HT-29 (cell line): ENCODE measurements around the gene SRSF2. TPM values are rescaled to one million over a fixed set of nuclear protein-coding genes. Genes with fewer than 3 reads are reported as not detected.
"Not testable (repeated sequence)": the region's sequence is repeated elsewhere in the genome, so short reads cannot be mapped to it uniquely, and the experiment has no call there.

Experiments used
- DNase-seq: peaks from one replicate; pipeline ENCODE4 v3.0.0-alpha.2; 2015; ENCODE audit warnings: low spot score
- total RNA-seq: library from RNA; depleted of rRNA; stranded (reverse); fragments of >200 nt; shearing (Covaris generic); gene quantifications from 2 replicates; pipeline ENCODE4 v1.2.3, GENCODE V29; 2014

Gene SRSF2
- total RNA-seq, 1 experiment from 2014 or later, result 1,245 TPM

DNA sequence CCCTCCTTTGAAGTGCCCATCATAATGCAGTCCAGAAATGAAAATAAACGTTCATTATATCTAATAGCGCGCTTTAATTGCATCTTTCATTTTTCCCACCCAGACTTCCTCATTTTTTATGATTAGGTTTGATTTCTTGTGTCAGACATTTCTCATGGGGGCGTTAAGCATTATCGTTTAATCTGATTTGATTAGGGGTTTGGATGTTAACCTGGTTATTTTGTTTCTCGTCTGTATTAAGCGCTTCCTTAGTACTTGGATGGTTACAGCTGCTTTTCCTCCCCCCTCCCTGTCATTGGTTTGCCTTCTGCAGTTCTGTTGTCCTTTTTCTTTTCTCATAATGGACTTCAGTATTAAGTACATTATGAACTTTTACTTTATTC is 1.3 kb upstream of the SRSF2 start:
- DNase-seq, result peak; percentile 14

DNA sequence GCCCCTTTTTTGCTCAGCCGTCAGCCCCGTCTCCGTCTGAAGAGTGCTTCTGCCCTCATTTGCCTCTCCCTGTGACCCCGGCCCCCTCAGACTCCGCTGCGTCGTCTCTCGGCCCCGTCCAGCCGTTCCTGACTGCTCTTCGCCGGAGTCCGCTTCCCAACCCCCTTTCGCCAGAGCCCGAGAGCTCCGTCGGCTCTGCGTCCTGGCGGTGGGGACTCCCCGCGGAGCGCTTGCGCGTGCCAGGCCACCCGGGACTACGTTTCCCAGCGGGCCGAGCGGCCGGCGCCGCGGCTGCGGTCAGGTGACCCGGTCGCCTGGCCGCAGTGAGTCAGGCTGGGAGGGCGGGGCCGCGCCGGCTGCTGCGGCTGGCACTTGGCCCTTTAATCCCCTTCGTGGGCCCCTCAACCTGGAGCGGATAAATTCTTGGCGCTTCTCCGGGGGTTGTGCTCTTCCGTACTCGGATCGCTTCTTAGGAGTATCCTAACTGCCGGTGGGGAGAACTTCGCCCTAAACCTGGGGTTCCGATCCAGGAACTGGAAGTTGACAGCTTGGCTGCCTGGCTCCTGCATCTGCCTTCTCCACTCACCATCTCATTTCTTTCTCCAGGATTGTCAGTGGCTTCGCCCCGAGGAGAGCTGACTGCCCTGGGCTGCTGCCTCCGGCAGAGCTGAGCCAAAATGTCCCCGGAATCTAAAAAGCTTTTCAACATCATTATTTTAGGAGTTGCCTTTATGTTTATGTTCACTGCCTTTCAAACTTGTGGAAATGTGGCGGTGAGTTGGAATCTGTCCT is 741 bp upstream of the SRSF2 start, which contains the start of gene MFSD11:
Gene MFSD11 (plus strand): TSS at position 444 of the 792 bp plus-strand sequence. CDS start 234 bp downstream, at position 678.
- DNase-seq, result peak; percentile 93

DNA sequence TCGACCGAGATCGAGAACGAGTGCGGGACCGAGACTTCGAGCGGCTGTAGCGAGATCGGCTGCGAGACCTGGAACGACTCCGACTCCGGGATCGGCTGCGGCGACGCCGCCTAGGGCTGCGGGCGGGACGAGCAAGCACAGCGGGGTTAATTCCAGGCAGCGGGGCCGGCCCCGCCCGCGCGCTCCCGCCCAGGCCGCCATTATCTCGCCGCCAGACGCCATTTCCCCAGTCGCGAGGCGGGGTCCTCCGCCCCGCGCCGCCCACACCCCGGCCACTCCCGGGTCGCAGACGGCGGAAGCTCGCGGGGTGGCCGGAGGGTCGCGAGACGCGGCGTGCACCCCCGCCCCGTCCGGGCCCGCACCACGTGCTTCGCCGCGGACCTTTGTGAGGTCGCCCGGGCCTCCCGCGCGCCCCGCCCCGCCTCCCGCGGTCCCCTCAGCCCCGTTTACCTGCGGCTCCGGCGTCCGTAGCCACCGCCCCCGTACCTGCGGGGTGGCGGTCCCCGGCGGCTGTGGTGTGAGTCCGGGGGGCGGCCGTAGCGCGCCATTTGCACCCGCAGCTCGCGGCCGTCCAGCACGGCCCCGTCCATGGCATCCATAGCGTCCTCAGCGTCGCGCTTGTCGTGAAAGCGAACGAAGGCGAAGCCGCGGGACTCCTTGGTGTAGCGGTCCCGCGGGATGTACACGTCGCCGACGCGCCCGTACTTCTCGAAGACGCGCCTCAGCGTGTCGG is 616 bp downstream of the SRSF2 start:
- peak; percentile 59 for DNase-seq

GRCh38 chr17:76735586-76736348 is 1.4 kb downstream of the SRSF2 start:
- no peak for DNase-seq

GRCh38 chr17:76735006-76735405 is 2.1 kb downstream of the SRSF2 start:
- peak; percentile 47 for DNase-seq

- peak; percentile 31 for DNase-seq
These were observed 2.9 kb downstream of the SRSF2 start for GRCh38 chr17:76734080-76734840.

DNA sequence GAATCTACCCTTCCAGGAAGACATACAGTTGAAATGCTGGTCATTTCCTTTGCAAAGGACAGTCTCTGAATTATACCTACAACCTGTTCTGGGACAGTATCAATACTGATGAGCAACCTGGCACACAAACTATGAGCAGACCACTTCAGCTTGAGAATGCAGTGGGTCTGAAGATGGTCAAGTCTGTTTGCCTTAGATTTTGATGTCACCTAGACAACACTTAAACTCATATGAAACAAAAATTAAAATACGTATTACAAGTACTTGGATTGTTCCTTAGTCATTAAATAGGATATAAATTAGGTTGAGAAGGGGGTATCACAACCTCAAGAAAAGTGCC is 3.5 kb downstream of the SRSF2 start:
- DNase-seq, result peak; percentile 2

DNA sequence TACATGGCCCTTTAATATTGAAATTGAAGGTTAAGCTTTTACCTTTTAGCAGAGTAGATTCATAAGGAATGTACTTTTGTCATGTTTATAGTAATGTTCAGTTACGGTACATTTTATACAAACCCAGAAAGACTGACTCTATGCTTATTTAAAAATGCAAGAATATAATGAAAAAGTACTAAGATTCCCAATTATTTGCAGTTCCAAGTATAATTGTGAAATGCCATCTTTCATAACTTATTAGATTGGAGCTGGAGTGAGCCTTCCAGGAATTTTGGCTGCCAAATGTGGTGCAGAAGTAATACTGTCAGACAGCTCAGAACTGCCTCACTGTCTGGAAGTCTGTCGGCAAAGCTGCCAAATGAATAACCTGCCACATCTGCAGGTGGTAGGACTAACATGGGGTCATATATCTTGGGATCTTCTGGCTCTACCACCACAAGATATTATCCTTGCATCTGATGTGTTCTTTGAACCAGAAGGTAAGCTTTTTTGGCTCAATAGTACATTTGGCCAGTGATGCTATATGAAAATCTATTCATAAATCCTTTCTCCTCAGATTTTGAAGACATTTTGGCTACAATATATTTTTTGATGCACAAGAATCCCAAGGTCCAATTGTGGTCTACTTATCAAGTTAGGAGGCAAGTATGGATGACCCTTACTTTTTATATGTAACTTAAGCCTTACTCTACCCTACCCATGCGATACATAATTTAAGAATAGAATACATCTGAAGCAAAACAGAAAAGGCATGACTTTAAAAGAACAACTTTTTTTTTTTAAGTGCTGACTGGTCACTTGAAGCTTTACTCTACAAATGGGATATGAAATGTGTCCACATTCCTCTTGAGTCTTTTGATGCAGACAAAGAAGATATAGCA is 4.2 kb downstream of the SRSF2 start:
- peak; percentile 23 for DNase-seq

DNA sequence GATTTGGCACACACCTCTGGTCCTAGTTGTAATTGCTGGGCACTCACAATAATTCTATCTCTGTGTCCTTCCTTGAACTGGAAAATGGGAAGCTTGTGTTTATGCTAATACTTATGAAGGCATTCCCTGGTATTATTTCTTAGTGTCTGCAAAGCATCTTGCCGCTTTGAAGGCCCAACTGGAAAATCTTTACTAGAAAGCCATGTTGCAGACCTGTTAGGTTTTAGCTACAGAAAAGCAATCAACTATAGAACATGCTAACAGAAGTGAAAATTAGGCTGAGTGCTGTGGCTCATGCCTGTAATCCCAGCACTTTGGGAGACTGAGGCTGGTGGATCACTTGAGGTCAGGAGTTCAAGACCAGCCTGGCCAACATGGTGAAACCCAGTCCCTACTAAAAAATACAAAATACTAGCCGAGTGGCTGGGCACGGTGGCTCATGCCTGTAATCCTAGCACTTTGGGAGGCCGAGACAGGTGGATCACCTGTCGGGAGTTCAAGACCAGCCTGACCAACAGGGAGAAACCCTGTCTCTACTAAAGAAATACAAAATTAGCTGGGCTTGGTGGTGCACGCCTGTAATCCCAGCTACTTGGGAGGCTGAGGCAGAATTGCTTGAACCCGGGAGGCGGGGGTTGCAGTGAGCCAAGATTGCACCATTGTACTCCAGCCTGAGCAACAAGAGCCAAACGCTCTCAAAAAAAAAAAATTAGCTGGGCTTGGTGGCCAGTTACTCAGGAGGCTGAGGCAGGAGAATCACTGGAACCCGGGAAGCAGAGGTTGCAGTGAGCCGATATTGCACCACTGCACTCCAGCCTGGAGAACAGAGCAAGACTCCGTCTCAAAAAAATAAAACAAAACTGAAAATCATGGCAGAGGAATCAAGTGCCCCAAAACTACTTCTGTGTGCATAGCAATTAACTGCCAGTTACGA is 5.1 kb downstream of the SRSF2 start:
- peak; percentile 27 for DNase-seq

DNA sequence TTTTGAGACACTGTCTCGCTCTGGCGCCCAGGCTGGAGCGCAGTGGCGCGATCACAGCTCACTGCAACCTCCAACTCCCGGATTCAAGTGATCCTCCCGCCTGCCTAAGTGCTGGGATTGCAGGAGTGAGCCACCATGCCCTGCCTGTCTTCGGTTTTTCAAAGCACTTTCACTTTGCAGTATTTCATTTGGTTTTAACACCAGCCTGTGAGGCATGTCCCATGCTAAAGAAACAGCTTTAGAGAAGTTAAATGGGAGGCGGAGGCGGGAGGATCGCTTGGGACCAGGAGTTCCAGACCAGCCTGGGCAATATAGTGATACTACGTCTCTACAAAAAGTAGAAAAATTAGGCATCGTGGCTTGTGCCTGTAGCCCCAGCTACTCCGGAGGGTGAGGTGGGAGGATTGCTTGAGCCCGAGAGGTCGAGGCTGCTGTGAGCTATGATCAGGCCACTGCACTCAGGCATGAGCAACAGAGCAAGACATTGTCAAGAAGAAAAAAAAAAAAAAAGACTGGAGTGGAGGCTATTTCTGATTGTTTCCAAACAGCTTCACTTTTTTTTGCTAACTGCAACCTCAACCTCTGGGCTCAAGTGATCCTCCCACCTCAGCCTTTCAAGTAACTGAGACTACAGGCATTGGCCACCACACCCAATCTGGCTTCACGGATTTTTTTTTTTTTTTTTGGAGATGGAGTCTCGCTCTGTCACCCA is 9.2 kb downstream of the SRSF2 start:
- DNase-seq, result no peak

DNA sequence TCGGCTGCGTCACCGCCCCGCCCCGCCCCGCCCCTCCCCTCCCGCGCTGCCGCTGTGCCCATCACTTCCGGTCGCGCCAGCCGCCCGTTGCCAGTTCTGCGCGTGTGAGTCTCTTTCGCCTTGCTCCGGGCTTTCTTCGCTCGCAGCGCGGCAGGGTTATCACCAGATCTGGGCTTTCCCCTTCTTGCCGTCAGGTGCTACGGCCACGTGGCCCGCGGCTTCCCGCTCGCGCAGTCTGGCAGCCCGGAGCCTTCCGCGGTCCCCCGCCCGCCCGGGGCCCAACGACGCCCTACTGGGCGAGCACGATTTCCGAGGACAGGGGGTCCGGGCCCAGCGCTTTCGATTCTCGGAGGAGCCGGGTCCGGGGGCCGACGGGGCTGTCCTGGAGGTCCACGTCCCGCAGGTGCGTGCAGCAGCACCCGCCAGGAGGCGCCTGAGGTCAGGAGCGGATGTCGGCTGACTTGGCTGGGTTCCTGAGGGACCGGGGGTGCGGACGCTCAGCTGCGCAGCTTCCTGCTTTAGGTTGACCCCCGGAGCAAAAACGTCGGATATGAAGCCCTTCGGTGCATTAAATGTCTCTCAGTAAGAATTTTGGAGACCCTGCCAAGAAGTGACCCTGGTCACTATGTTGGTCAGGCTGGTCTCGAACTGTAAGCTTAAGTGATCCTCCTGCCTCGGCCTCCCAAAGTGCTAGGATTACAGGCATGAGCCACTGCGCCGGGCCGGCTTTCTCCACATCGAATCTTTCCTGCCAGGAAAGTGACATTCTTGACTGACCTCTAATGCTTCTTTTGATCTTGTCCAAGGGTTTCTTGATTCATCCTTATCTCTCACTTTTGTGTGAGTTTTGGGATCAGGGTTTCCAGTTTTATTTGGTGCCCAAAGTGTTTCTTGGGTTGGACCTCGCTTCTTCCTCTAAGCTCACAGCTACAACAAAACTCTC is 10.1 kb downstream of the SRSF2 start, which contains the start of gene METTL23:
Gene METTL23 (plus strand): TSS at position 64 of the 943 bp plus-strand sequence. CDS start 2,872 bp downstream, outside the sequence.
- DNase-seq, result peak; percentile 76

DNA sequence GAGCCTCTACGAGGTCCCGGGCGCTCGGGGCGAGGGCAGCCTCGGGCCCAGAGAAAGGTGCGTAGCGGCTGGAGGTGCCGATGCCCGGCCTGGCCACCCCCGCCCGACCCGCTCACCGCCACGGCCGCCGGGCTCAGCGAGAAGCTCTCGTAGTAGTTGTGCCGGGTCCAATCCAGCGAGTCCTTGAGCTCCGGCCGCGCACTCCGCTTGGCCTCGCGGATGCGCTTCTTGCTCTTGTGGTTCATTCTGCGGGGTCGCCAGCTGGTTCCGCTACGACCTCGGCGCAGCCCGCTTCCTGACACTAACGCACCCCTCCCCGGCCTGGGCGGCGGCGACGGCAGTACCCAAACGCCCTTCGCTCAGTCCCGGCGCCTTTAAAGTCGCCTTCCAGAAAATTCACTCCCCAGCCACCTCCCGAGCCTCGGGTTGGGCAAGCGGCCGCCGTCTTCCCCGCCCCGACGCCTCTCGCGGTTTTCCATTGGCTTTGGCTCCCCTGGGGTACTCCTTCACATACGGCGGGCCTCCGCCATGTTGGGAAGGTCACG is 10.8 kb downstream of the SRSF2 start, which contains the start of gene JMJD6:
Gene JMJD6 (minus strand): TSS at position 376 of the 545 bp plus-strand sequence. CDS start 131 bp downstream, at position 245.
- DNase-seq, result peak; percentile 91

DNA sequence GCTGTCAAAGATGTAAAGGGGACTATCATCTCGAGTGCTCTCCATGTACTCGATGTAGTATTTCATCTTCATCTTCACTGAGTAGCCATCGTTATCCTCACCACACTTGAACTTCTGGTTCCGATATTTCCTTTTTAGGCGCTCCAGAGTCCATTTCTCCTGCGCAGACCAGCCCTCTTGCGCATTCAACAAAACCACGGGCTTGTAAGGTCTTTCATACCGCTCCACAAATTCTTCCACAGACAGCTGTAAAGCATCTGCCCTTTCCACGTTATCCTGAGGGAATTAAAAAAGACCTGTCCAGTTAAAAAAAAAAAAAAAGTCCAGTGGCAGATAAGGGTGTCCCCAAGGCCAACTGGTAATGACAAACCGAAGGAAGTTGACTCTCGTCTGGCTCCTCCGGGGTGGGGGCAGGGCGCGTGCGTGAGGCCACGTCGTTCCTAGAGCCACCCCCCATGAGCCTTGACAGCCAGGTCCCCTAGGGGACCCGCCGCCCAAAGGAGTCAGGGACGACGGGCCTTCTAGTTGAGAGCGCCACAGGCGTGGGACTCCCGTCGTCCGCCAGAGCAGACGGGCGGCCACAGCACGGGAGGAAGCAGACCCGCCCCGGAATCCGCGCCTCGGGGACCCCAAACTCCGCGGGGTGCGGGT is 11.4 kb downstream of the SRSF2 start:
- peak; percentile 64 for DNase-seq

- DNase-seq, result no peak
These were observed 13.3 kb downstream of the SRSF2 start for GRCh38 chr17:76723812-76724211.

DNA sequence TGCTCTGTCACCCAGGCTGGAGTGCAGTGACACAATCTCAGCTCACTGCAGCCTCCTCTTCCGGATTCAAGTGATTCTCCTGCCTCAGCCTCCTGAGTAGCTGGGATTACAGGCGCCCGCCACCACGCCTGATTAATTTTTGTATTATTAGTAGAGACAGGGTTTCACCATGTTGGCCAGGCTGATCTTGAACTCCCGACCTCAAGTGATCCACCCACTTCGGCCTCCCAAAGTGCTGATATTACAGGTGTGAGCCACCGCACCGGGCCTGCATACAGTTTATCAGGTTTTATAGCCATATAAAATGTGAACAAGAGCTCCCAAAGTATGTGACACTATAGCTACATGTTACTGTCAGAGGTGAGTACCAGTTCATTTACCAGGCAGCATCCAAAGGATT is 14.2 kb downstream of the SRSF2 start:
- not testable (repeated sequence) for DNase-seq

DNA sequence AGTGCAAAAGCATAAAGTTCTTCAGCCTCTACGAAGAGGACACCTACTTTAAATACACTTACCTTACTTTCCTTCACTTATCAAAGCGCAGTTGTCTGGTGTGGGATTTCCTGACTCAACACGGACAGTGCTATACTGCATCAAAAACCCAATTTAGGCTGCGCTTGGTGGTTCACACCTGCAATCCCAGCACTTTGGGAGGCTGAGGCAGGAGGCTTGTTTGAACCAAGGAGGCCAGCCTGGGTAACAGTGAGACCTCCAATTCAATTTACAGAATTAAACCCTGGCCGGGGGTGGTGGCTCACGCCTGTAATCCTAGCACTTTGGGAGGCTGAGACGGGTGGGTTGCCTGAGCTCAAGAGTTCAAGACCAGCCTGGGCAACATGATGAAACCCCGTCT is 14.9 kb downstream of the SRSF2 start:
- no peak for DNase-seq
